Measurements from ENCODE around the gene COA6. TPM values are rescaled to one million over a fixed set of nuclear protein-coding genes. Genes with fewer than 3 reads are reported as not detected.
A peak's percentile ranks its signal among the peaks of the same experiment; 100 is the strongest.

COA6 gene
- total and polyA plus RNA-seq, 2 of the 13 experiments (the other 11 are each of a cell fraction or from before 2014, with no cell fraction given): 32.4 to 104 TPM

GRCh38 chr1:234381699-234382555 lies 8.7 kb downstream of the COA6 start (continued):
- peak; percentile 58 for TF ChIP-seq FOXA3 (CRISPR knock-in tag; IDR thresholded peaks at IDR 0.05)
- TF ChIP-seq TCF7 (IDR thresholded peaks at IDR 0.05; ENCODE audit: low read depth): peak; percentile 94
- peak; percentile 60 for TF ChIP-seq ONECUT2 (CRISPR knock-in tag; IDR thresholded peaks at IDR 0.05)
- TF ChIP-seq LCORL (IDR thresholded peaks at IDR 0.05): peak; percentile 78
- TF ChIP-seq LCORL (CRISPR knock-in tag; IDR thresholded peaks at IDR 0.05): 0 out of 2 replicates have a peak, but pooled peaks have one; percentile 30
- peak; percentile 50 for TF ChIP-seq ASH2L (IDR thresholded peaks at IDR 0.05; ENCODE audit: insufficient read length, low read depth, low read length)
- peak; percentile 86 for TF ChIP-seq TBX2 (CRISPR knock-in tag; IDR thresholded peaks at IDR 0.05; ENCODE audit: borderline replicate concordance)
- TF ChIP-seq RARA (CRISPR knock-in tag; IDR thresholded peaks at IDR 0.05): peak; percentile 34
- no peak for TF ChIP-seq ZNF12 (CRISPR knock-in tag; IDR thresholded peaks at IDR 0.05)
- peak; percentile 49; the same call in 1 of the 2 replicates for TF ChIP-seq ETV5 (CRISPR knock-in tag; IDR thresholded peaks at IDR 0.05; ENCODE audit: borderline replicate concordance)
- TF ChIP-seq NCOA2 (CRISPR knock-in tag; IDR thresholded peaks at IDR 0.05): peak; percentile 89
- TF ChIP-seq PHF21A (CRISPR knock-in tag; IDR thresholded peaks at IDR 0.05): peak; percentile 62
- peak; percentile 54 for TF ChIP-seq HDAC1 (CRISPR knock-in tag; IDR thresholded peaks at IDR 0.05)

GRCh38 chr1:234386122-234386521 lies 12.9 kb downstream of the COA6 start:
- Histone ChIP-seq H3K79me2 (ENCODE audit: insufficient read depth, low read length) (peaks cover 4% of the 10 kb centered on the region), H2AFZ (ENCODE audit: low read length) (no peak overlapping the region), H3K27ac (ENCODE audit: extremely low read length, insufficient read depth, low read length) (no peak overlapping the region), H3K4me2 (ENCODE audit: low read depth, low read length) (no peak overlapping the region), H3K27me3 (ENCODE audit: control insufficient read depth in 1 of 2, insufficient read depth in 2 of 2, low read length in 2 of 2) (no peaks in the 10 kb centered on the region), H4K20me1 (ENCODE audit: insufficient read depth, low read length) (no peaks in the 10 kb centered on the region; the same call in 1 of the 2 replicates), H3K4me3 (replicated peaks in 1 of 3; ENCODE audit: insufficient read depth in 1 of 3, low read depth in 2 of 3, low read length in 3 of 3) (no peak overlapping the region), H3K4me1 (ENCODE audit: insufficient read depth, low read length) (peaks cover 53% of the 10 kb centered on the region), H3K9me3 (ENCODE audit: low read length) (no peaks in the 10 kb centered on the region), H3K9ac (ENCODE audit: insufficient read depth, low read depth, low read length) (no peak overlapping the region), H3K36me3 (replicated peaks in 1 of 2; ENCODE audit: control insufficient read depth in 1 of 2, insufficient read depth in 2 of 2, low read length in 2 of 2) (peaks cover 2 to 15% of the 10 kb centered on the region in 2 experiments)
- POLR2A ChIA-PET: no interaction called here
- in situ Hi-C loops (cut with HindIII; ENCODE audit: extremely low pct_ligation_motif_present, low pct_unique_long_range_greater_than_20kb) (no loop called here), intact Hi-C loops (cut with micrococcal nuclease; ENCODE audit: unreplicated experiment) (no loop called here)
- FAIRE-seq: no peak
- no peak for ATAC-seq
- TF ChIP-seq ZNF737 (CRISPR knock-in tag; IDR thresholded peaks at IDR 0.05; ENCODE audit: borderline replicate concordance) (no peak), ARID2 (CRISPR knock-in tag; IDR thresholded peaks at IDR 0.05; ENCODE audit: borderline replicate concordance) (no peak), ZC3H4 (CRISPR knock-in tag; IDR thresholded peaks at IDR 0.05; ENCODE audit: borderline replicate concordance) (no peak), ZBTB20 (CRISPR knock-in tag; IDR thresholded peaks at IDR 0.05; ENCODE audit: borderline replicate concordance, low read depth) (no peak), FOSL1 (CRISPR knock-in tag; IDR thresholded peaks at IDR 0.05; ENCODE audit: borderline replicate concordance) (no peak), BORCS8-MEF2B (CRISPR knock-in tag; IDR thresholded peaks at IDR 0.05) (no peak), JDP2 (CRISPR knock-in tag; IDR thresholded peaks at IDR 0.05; ENCODE audit: borderline replicate concordance) (no peak)
- CTCF ChIA-PET (ENCODE audit: low intra/inter-chr PET ratio, low total read pairs): no interaction called here
- DNase-seq (ENCODE audit: low spot score): no peak
- no TSS peak for BruUV-seq (replicated peaks)
- WGBS (ENCODE audit: low lambda C conversion rate): over 99% methylated on average over 6 of the region's 6 CpGs

Measured in HepG2 (cell line).